ENCODE measurements around the gene SBK3.
"Not testable (repeated sequence)": the region's sequence is repeated elsewhere in the genome, so short reads cannot be mapped to it uniquely, and the experiment has no call there.

SBK3 gene

GRCh38 chr19:55578031-55578760 is 32.9 kb upstream of the SBK3 start:
- no peak for DNase-seq (ENCODE audit: extremely low read depth in 1 of 2, low read depth in 1 of 2)

- DNase-seq (ENCODE audit: extremely low read depth in 1 of 2, low read depth in 1 of 2): no peak
These were observed 31.4 kb upstream of the SBK3 start for GRCh38 chr19:55576746-55577145.

- DNase-seq (ENCODE audit: extremely low read depth in 1 of 2, low read depth in 1 of 2): not testable (repeated sequence)
These were observed 28.6 kb upstream of the SBK3 start for GRCh38 chr19:55573929-55574328.

DNA sequence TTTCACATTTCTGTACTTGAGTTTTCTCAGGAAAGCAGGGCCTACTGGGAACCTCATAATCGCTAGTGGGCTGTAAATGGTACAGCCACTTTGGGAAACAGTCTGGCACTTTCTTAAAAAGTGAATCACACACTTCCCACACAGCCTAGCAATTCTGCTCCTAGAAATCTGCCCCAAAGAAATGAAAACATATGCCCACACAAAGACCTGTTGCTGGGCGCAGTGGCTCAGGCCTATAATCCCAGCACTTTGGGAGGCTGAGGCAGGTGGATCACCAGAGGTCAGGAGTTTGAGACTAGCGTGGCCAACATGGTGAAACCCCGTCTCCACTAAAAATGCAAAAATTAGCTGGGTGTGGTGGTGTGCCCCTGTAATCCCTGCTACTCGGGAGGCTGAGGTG is 24.1 kb upstream of the SBK3 start:
- DNase-seq (ENCODE audit: extremely low read depth in 1 of 2, low read depth in 1 of 2): not testable (repeated sequence)

DNA sequence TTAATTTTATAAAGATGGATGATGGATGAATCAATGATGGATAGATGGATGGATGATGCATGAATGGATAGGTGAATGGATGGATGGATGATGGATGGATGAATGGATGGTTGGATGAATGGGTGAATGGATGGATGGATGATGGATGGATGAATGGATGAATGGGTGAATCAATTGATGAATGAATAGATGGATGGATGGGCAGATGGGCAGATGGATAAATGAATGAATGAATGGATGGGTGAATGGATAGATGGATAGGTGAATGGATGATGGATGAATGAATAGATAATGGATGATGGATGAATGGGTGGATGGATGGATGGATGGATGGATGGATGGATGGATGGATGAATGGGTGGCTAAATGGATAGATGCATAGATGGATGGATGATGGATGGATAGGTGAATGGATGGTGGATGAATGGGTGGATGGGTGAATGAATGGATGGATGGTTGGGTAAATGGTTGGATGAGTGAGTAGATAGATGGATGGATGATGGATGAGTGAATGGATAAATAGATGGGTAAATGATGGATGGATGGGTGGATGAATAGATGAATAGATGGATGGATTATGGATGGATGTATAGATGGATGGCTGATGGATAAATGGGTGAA is 22.5 kb upstream of the SBK3 start:
- no peak for DNase-seq (ENCODE audit: extremely low read depth in 1 of 2, low read depth in 1 of 2)

DNA sequence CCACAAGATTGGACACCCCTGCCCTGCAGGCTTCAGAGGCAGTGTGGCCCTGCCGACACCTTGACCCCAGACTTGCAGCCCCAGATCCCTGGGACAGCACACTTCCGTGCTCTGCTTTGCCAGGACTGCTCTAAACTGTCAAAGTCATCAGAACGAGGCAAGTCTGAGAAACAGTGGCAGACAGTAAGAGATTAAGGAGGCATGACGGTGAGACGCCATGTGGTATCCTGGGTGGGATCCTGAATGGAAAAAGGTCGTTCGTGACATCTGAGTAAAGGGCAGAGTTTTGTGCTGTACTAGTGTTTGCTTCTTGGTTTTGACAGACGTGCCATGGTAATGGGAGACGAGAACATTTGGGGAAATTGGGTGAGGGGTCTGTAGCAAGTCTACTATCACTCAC is 21.5 kb upstream of the SBK3 start:
- DNase-seq (ENCODE audit: extremely low read depth in 1 of 2, low read depth in 1 of 2): no peak

GRCh38 chr19:55563261-55563690 is 17.9 kb upstream of the SBK3 start:
- DNase-seq (ENCODE audit: extremely low read depth in 1 of 2, low read depth in 1 of 2): no peak

- DNase-seq (ENCODE audit: extremely low read depth in 1 of 2, low read depth in 1 of 2): no peak
These were observed 14.3 kb upstream of the SBK3 start for GRCh38 chr19:55559684-55560083.

- DNase-seq (ENCODE audit: extremely low read depth in 1 of 2, low read depth in 1 of 2): no peak
These were observed 9.4 kb upstream of the SBK3 start for GRCh38 chr19:55554741-55555152.

DNA sequence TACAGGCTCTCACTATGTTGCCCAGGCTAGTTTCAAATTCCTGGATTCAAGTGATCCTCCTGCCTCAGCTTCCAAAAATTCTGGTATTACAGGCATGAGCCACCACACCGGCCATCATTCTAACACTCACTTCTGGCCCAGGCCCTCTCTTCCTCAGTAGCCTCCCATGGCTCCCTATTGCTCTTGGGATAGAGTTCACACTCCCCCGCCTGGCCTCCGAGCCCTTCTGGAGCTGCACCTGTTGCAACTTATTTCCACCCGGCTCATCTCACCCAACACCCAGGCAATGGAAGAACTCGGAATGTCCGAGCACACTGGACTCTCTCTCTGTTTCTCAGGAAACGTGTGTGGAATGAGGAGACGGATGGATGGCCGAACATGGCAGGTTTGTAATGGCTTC is 9.0 kb upstream of the SBK3 start:
- DNase-seq (ENCODE audit: extremely low read depth in 1 of 2, low read depth in 1 of 2): no peak

GRCh38 chr19:55553217-55554182 is 8.2 kb upstream of the SBK3 start:
- no peak for DNase-seq (ENCODE audit: extremely low read depth in 1 of 2, low read depth in 1 of 2)

GRCh38 chr19:55552620-55553019 is 7.3 kb upstream of the SBK3 start:
- no peak for DNase-seq (ENCODE audit: extremely low read depth in 1 of 2, low read depth in 1 of 2)

GRCh38 chr19:55552206-55552605 is 6.9 kb upstream of the SBK3 start:
- DNase-seq (ENCODE audit: extremely low read depth in 1 of 2, low read depth in 1 of 2): no peak

DNA sequence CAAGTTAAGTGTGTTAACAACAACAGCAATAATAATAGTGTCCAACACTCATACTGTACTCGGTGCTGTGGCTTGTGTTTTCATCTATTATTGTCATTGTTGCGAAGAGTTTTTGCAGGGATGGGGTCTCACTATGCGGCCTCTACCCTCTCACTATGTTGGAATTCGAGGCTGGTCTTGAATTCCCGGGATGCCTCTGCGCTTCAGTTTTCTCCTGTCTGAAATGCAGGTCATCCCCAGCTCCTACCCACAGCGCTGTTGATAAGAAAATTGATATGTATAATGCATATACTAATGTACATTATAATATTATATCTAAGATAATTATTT is 4.9 kb upstream of the SBK3 start:
- no peak for DNase-seq (ENCODE audit: extremely low read depth in 1 of 2, low read depth in 1 of 2)

DNA sequence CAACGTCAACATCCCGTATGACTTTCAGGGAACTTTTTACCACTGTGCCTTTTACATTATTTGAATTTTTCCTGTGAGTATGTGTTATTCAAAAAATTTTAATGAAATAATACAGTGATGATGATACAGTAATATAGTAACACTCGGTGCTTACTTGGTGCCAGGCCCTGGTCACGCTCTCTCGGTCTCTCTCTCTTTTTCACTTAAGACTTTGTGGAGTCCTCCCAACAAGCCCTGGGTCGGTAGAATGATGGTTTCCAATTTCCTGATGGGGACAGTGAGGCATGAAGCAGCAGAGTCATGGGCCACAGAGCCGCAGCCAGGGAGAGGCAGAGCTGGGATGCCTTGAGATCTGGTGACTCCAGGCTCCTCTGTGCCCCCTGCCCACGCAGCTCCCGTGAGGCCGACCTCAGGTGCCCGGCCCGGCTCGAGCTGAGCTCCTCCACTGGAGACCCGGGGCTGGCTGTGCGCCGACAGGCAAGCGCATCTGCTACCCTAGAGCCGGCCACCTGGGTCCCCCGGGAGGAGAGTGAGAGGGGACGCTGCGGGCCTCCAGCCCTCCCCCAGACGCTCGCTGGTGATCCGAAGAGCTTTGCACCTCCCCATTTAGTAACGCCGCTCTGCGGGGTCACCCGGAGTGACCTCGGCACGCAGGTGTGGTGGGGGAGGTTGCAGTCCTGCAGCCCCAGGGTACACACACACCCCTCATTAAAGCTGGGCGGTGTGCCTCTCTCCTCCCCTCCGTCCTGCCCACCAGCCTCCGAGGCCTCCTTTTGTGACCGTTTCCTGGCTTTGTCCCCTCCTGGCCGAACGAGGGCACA is 4.4 kb upstream of the SBK3 start:
- DNase-seq (ENCODE audit: extremely low read depth in 1 of 2, low read depth in 1 of 2): no peak

GRCh38 chr19:55546822-55547614 is 1.7 kb upstream of the SBK3 start:
- no peak for DNase-seq (ENCODE audit: extremely low read depth in 1 of 2, low read depth in 1 of 2)

- no peak for DNase-seq (ENCODE audit: extremely low read depth in 1 of 2, low read depth in 1 of 2)
These were observed 668 bp upstream of the SBK3 start for GRCh38 chr19:55546011-55546410.

- DNase-seq (ENCODE audit: extremely low read depth in 1 of 2, low read depth in 1 of 2): no peak
These were observed 435 bp downstream of the SBK3 start for GRCh38 chr19:55544776-55545439.

DNA sequence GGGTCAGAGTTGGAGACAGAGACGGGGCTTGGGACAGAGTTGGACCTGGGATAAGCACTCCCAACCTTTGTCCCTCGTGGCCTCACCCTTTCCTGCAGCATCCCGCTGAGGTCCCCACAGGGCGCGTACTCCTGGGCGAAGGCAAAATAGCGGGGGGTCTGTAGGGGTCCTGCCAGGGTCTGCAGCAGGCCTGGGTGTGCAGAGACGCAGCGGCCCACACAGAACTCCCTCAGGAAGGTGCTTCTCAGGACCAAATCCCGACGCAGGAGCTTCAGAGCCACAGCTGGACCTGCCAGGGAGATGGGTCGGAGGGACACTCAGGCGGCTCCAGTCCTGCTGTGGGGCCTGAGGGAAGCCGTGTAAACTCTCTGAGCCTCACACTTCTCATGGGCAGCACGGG is 1.3 kb downstream of the SBK3 start:
- no peak for DNase-seq (ENCODE audit: extremely low read depth in 1 of 2, low read depth in 1 of 2)

- no peak for DNase-seq (ENCODE audit: extremely low read depth in 1 of 2, low read depth in 1 of 2)
These were observed 1.8 kb downstream of the SBK3 start for GRCh38 chr19:55543567-55543966.
